GM12878 (cell line): ENCODE data around the gene HOTAIR. TPM values are rescaled to one million over a fixed set of nuclear protein-coding genes. Genes with fewer than 3 reads are reported as not detected.

ENCODE experiments used
- ATF7 ChIP-seq: fragments of 450-650 bp; IDR thresholded peaks from 2 replicates; pipeline ENCODE4 v1.6.1; 2016; ENCODE audit warnings: low read depth, mild to moderate bottlenecking
- BHLHE40 ChIP-seq, 2 experiments: fragments of 450-650 bp in 1 of 2; IDR thresholded peaks; 2 replicates each; pipeline ENCODE4 v1.6.1; 2011 to 2017; ENCODE audit warnings: low read depth in 2 of 2, borderline replicate concordance in 1 of 2, improper control_type of control experiment in 1 of 2, low read length in 1 of 2, mild to moderate bottlenecking in 1 of 2
- CBX3 ChIP-seq: fragments of 200-600 bp; sonication (generic); IDR thresholded peaks from 2 replicates; pipeline ENCODE4 v1.6.1; 2016; ENCODE audit warnings: low read depth, borderline replicate concordance
- CREB1 ChIP-seq: IDR thresholded peaks from 2 replicates; pipeline ENCODE4 v1.6.1; 2012; ENCODE audit warnings: low read depth, mild to moderate bottlenecking, inconsistent platforms
- E2F4 ChIP-seq: IDR thresholded peaks from 2 replicates; pipeline ENCODE4 v1.6.1; 2012; ENCODE audit warnings: low read depth, low read length, improper control_type of control experiment
- EGR1 ChIP-seq, 2 experiments: IDR thresholded peaks; 1 replicate in 1 of 2; 2 replicates in 1 of 2; pipeline ENCODE4 v1.6.1; 2011 to 2012; ENCODE audit warnings: low read depth in 2 of 2, low read length in 2 of 2, borderline replicate concordance in 1 of 2, mild to moderate bottlenecking in 1 of 2, moderate library complexity in 1 of 2
- EP300 ChIP-seq, 2 experiments: fragments of 150-350 bp in 1 of 2; IDR thresholded peaks; 2 replicates each; pipeline ENCODE4 v1.6.1; 2011 to 2012; ENCODE audit warnings: low read depth in 2 of 2, low read length in 2 of 2, borderline replicate concordance in 1 of 2, improper control_type of control experiment in 1 of 2, inconsistent platforms in 1 of 2; ENCODE audit not compliant: control insufficient read depth in 1 of 2
- IKZF1 ChIP-seq: fragments of 450-650 bp; conservative IDR thresholded peaks from 2 replicates; pipeline ENCODE4 v1.6.1; 2017; ENCODE audit warnings: antibody characterized with exemption, mild to moderate bottlenecking
- NR2C1 ChIP-seq: fragments of 450-650 bp; IDR thresholded peaks from 2 replicates; pipeline ENCODE4 v1.6.1; 2017; ENCODE audit warnings: antibody characterized with exemption, mild to moderate bottlenecking, moderate library complexity
- PAX5 ChIP-seq: IDR thresholded peaks from 2 replicates; pipeline ENCODE4 v1.6.1; 2011; ENCODE audit warnings: low read depth, low read length, borderline replicate concordance
- POLR2AphosphoS5 ChIP-seq: IDR thresholded peaks from 2 replicates; pipeline ENCODE4 v1.6.1; 2011; ENCODE audit warnings: mild to moderate bottlenecking, low read length, inconsistent platforms
- RELB ChIP-seq: fragments of 450-650 bp; IDR thresholded peaks from 2 replicates; pipeline ENCODE4 v1.6.1; 2017; ENCODE audit warnings: low read depth, mild to moderate bottlenecking, moderate library complexity
- REST ChIP-seq: IDR thresholded peaks from 2 replicates; pipeline ENCODE4 v1.6.1; 2012; ENCODE audit warnings: mild to moderate bottlenecking, low read depth, low read length
- RUNX3 ChIP-seq: IDR thresholded peaks from 2 replicates; pipeline ENCODE4 v1.6.1; 2012; ENCODE audit warnings: low read length, inconsistent platforms
- USF2 ChIP-seq: IDR thresholded peaks from 2 replicates; pipeline ENCODE4 v1.6.1; 2011; ENCODE audit warnings: low read depth, low read length, improper control_type of control experiment, borderline replicate concordance
- YY1 ChIP-seq: IDR thresholded peaks from 2 replicates; pipeline ENCODE4 v1.6.1; 2011; ENCODE audit warnings: low read depth, mild to moderate bottlenecking, low read length
- ZBTB40 ChIP-seq: fragments of 450-650 bp; IDR thresholded peaks from 2 replicates; pipeline ENCODE4 v1.6.1; 2016; ENCODE audit warnings: mild to moderate bottlenecking, moderate library complexity, borderline replicate concordance
- polyA plus RNA-seq, 11 experiments: library from polyadenylated mRNA; depleted of rRNA in 4 of 11; unstranded in 6 of 11; stranded (reverse) in 5 of 11; fragments of >200 nt; fragmentation: Nextera tagmentation in 4 of 11; fragmentation: Illumina TruSeq in 1 of 11; extraction: Ambion mirVana in 4 of 11; extraction: Trizol in 1 of 11; gene quantifications; 1 replicate in 1 of 11; 2 replicates in 10 of 11; pipeline versions ENCODE4 v1.2.1 to v1.2.3, GENCODE V29; 2011 to 2016; ENCODE audit warnings: inconsistent platforms in 2 of 11, missing spikeins in 2 of 11, low read depth in 1 of 11
- total RNA-seq, 4 experiments: library from RNA; depleted of rRNA in 3 of 4; stranded (reverse); fragments of >200 nt in 3 of 4; fragmentation: Illumina TruSeq in 1 of 4; extraction: Trizol in 1 of 4; gene quantifications; 2 replicates each; pipeline versions ENCODE4 v1.2.1 to v1.2.3, GENCODE V29; 2013 to 2021

HOTAIR gene
- total and polyA plus RNA-seq, 10 of the 15 experiments (the other 5 are each of a cell fraction or from before 2014, with no cell fraction given), result not detected

- TF ChIP-seq ZBTB40 (0 out of 2 replicates have a peak, but pooled peaks have one; percentile 30), E2F4 (no peak), IKZF1 (peak; percentile 70), REST (no peak), YY1 (peak; percentile 67), NR2C1 (peak; percentile 73; the same call in 1 of the 2 replicates), CREB1 (0 out of 2 replicates have a peak, but pooled peaks have one; percentile 26), ATF7 (0 out of 2 replicates have a peak, but pooled peaks have one; percentile 17), EP300 (IDR thresholded peaks at IDR 0.05; ENCODE audit: borderline replicate concordance in 1 of 2, control insufficient read depth in 1 of 2, low read depth in 2 of 2, low read length in 2 of 2) (peak; percentile 36 to 45; a peak in 1 of 4 replicates), EGR1 (IDR thresholded peaks at IDR 0.05; ENCODE audit: borderline replicate concordance in 1 of 2, low read depth in 2 of 2, low read length in 2 of 2) (peak in 1 of 2 experiments; percentile 82; a peak in 2 of 3 replicates), CBX3 (no peak), RUNX3 (no peak), PAX5 (peak; percentile 96), BHLHE40 (IDR thresholded peaks at IDR 0.05; ENCODE audit: borderline replicate concordance in 1 of 2, low read depth in 2 of 2, low read length in 1 of 2) (peak; percentile 36 to 73; a peak in 1 of 4 replicates), POLR2AphosphoS5 (peak; percentile 56; the same call in 1 of the 2 replicates), RELB (peak; percentile 42; the same call in 1 of the 2 replicates), USF2 (no peak)
These were observed 43.2 kb upstream of the HOTAIR start (continued) for GRCh38 chr12:54017878-54018467.
